ENCODE results near the gene THBS4.

GRCh38 chr5:80128141-80128540 lies 93.0 kb downstream of the THBS4 start:
- TF ChIP-seq POLR2AphosphoS5 (IDR thresholded peaks at IDR 0.05; ENCODE audit: low read depth, low read length) (no peak), POLR2A (IDR thresholded peaks at IDR 0.05; ENCODE audit: low read depth, low read length) (no peak)

Measured in GM12892 (cell line).